ENCODE results near the gene STK4. TPM values are rescaled to one million over a fixed set of nuclear protein-coding genes. Genes with fewer than 3 reads are reported as not detected.

Gene STK4
- total RNA-seq, 1 experiment from 2014 or later, result 43.0 TPM

GRCh38 chr20:44962483-44962882 is 3.8 kb upstream of the STK4 start:
- no peak overlapping the region for H3K4me3 Mint-ChIP-seq
- Histone ChIP-seq H4K20me1 (ENCODE audit: control insufficient read depth, insufficient read depth, insufficient read length) (no peaks in the 10 kb centered on the region), H4K5ac (ENCODE audit: insufficient read length, low read depth, low read length) (no peak overlapping the region), H3K4me1 (ENCODE audit: insufficient read depth, low read length) (0 out of 2 replicates have a peak, but pooled peaks cover 2% of the 10 kb centered on the region), H3K27me3 (ENCODE audit: insufficient read depth, low read length) (no peaks in the 10 kb centered on the region; the same call in 1 of the 2 replicates), H4K91ac (ENCODE audit: insufficient read length, low read depth, low read length) (no peak overlapping the region), H3K4ac (ENCODE audit: low read depth, low read length) (no peak overlapping the region), H2BK12ac (ENCODE audit: insufficient read length, low read depth, low read length) (no peak overlapping the region), H4K8ac (replicated peaks; ENCODE audit: insufficient read length, low read depth, low read length) (no peak overlapping the region), H3K18ac (ENCODE audit: insufficient read length, low read depth, low read length) (no peak overlapping the region), H2BK5ac (ENCODE audit: insufficient read length, low read length) (no peak overlapping the region), H2BK120ac (ENCODE audit: low read depth, low read length, poor library complexity, severe bottlenecking) (no peak overlapping the region), H3K9ac (ENCODE audit: extremely low read depth, insufficient read length, low read length) (no peak overlapping the region), H2BK15ac (ENCODE audit: low read depth, low read length) (no peak overlapping the region), H3K4me2 (ENCODE audit: insufficient read depth, insufficient read length, low read length) (no peak overlapping the region), H2AFZ (ENCODE audit: low read length) (no peak overlapping the region), H3K23me2 (ENCODE audit: insufficient read length, low read depth, low read length, poor library complexity, severe bottlenecking) (peaks cover 11% of the 10 kb centered on the region), H3K79me2 (ENCODE audit: insufficient read depth, low read length) (peaks cover 4% of the 10 kb centered on the region; the same call in 1 of the 2 replicates), H3K14ac (ENCODE audit: insufficient read depth, low read length) (no peak overlapping the region), H3T11ph (ENCODE audit: low read length) (no peak overlapping the region), H3K27ac (ENCODE audit: insufficient read length, low read depth, low read length) (no peak overlapping the region), H2AK5ac (ENCODE audit: insufficient read length, low read length) (no peak overlapping the region), H3K56ac (ENCODE audit: insufficient read length, low read depth, low read length) (no peak overlapping the region), H2BK20ac (ENCODE audit: low read depth, low read length, poor library complexity, severe bottlenecking) (no peak overlapping the region), H3K9me3 (ENCODE audit: control insufficient read depth, low read depth, low read length) (no peaks in the 10 kb centered on the region), H3K23ac (ENCODE audit: insufficient read length, low read depth, low read length) (no peak overlapping the region), H3K79me1 (ENCODE audit: insufficient read depth, low read depth, low read length, poor library complexity, severe bottlenecking) (peaks cover 4% of the 10 kb centered on the region)
- H3K36me3 Mint-ChIP-seq (ENCODE audit: insufficient read depth in 1 of 3, low read depth in 3 of 3), result peaks cover 0 to 11% (median 10%) of the 10 kb centered on the region in 3 experiments
- no peak for TF ChIP-seq CTCF (conservative IDR thresholded peaks at IDR 0.05)
- no peak overlapping the region for H3K27ac Mint-ChIP-seq
- no peaks in the 10 kb centered on the region; a peak in 2 of 5 replicates for H3K9me3 Mint-ChIP-seq
- peaks cover 44% of the 10 kb centered on the region for H3K27me3 Mint-ChIP-seq (ENCODE audit: low read depth)
- WGBS (ENCODE audit: extremely low coverage, insufficient read length, low lambda C conversion rate), result no CpG with 5 or more reads among the region's 3 CpGs
- no peak for DNase-seq
- peaks cover 43 to 45% of the 10 kb centered on the region in 2 experiments for H3K4me1 Mint-ChIP-seq

All from H9 (cell line).